ENCODE measurements around the gene MFSD6L.

MFSD6L gene

DNA sequence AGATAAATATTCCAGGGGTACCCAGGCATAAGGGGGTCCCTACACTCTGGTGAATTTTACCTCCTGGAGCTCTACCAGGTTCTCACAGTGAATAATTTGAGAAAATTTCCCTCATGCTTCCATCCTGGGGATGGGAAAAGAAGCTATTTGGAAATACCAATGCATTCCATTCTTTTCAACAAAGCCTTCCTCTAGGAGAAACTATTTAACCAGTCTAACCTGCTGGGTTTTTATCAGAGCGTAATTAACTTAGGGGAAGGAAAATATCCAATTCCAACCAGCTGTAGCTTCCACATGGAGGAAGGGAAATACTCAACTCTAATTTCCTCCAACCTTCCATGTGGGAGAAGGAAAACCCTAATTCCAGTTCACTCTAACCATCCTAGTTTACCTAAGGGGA lies 17.0 kb downstream of the MFSD6L start:
- peaks cover 4% of the 10 kb centered on the region for H3K27me3 ChIP-seq (ENCODE audit: control insufficient read depth, insufficient read depth, low read length)
- peaks cover 5% of the 10 kb centered on the region for H3K4me1 ChIP-seq (ENCODE audit: control insufficient read depth, insufficient read depth, low read length)
- H3K9me3 ChIP-seq (ENCODE audit: control insufficient read depth, low read length): no peaks in the 10 kb centered on the region
- H3K9ac ChIP-seq (ENCODE audit: low read length): no peak overlapping the region
- H3K4me3 ChIP-seq (ENCODE audit: low read length): no peak overlapping the region
- no peaks in the 10 kb centered on the region for H3K36me3 ChIP-seq (ENCODE audit: control insufficient read depth, insufficient read depth, low read length)

DNA sequence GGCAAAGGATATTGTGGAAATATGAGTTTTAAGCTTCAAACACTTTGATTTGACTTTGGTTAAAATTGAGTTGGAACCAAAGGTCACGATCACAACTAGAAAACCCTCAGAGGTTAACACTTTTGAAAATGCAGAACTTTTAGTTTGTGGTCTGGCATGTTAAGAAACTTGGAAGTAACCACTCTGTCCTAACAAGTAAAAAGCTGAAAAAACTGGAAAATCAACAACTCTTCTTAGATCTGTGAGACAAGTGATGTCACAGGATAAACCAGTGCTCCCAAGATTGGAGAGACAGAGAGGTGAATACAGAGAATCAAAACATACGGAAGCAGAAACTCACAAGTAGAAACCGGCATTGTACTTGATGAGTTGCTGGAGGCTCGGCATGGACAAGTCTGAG lies 17.4 kb downstream of the MFSD6L start:
- H3K9me3 ChIP-seq (ENCODE audit: control insufficient read depth, low read length): no peaks in the 10 kb centered on the region
- H3K4me3 ChIP-seq (ENCODE audit: low read length): no peak overlapping the region
- H3K9ac ChIP-seq (ENCODE audit: low read length): no peak overlapping the region
- peaks cover 4% of the 10 kb centered on the region for H3K27me3 ChIP-seq (ENCODE audit: control insufficient read depth, insufficient read depth, low read length)
- H3K4me1 ChIP-seq (ENCODE audit: control insufficient read depth, insufficient read depth, low read length): peaks cover 5% of the 10 kb centered on the region
- no peaks in the 10 kb centered on the region for H3K36me3 ChIP-seq (ENCODE audit: control insufficient read depth, insufficient read depth, low read length)

DNA sequence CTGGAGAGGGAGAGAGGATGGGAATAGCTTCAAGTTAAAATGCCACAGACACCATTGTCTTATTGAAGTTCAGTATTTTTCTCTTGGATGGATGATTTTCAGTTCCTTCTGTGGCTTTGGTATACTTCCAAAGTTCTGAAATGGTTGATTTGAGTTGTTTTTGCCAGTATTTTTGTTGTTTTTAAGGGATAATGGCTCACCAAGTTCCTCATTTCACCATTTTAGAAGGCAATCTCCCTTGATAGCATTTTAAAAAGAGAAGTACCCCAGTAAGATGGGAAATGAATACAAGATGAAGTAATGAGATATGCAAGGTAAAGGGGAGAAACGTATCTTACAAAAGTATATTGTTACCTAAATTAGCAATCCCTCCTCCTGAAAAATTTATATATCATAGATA lies 22.3 kb downstream of the MFSD6L start:
- Histone ChIP-seq H3K36me3 (ENCODE audit: control insufficient read depth, insufficient read depth, low read length) (no peaks in the 10 kb centered on the region), H3K9ac (ENCODE audit: low read length) (no peak overlapping the region), H3K27me3 (ENCODE audit: control insufficient read depth, insufficient read depth, low read length) (no peaks in the 10 kb centered on the region), H3K9me3 (ENCODE audit: control insufficient read depth, low read length) (no peaks in the 10 kb centered on the region), H3K4me3 (ENCODE audit: low read length) (no peak overlapping the region), H3K4me1 (ENCODE audit: control insufficient read depth, insufficient read depth, low read length) (no peaks in the 10 kb centered on the region)

DNA sequence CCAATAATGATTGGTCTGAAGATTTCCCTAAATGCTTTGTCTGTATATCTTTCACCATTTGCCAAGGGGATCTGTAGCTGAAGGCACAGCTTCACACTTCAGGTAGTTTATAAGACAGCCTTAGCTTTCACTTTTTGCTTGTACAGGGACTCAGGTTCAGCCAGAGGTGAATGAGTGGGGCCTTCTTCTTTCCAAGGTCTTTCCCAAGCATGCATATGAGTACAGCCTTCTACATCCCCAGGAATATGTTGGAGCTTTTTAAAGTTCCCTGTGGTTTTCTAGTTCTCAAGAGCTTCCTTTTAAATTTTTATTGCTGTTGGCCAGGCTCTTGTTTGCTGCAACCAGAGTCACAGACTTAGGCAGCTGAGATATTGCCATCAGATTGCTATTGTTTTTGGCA lies 22.9 kb downstream of the MFSD6L start:
- Histone ChIP-seq H3K4me1 (ENCODE audit: control insufficient read depth, insufficient read depth, low read length) (no peaks in the 10 kb centered on the region), H3K27me3 (ENCODE audit: control insufficient read depth, insufficient read depth, low read length) (no peaks in the 10 kb centered on the region), H3K4me3 (ENCODE audit: low read length) (no peak overlapping the region), H3K36me3 (ENCODE audit: control insufficient read depth, insufficient read depth, low read length) (no peaks in the 10 kb centered on the region), H3K9me3 (ENCODE audit: control insufficient read depth, low read length) (no peaks in the 10 kb centered on the region), H3K9ac (ENCODE audit: low read length) (no peak overlapping the region)

DNA sequence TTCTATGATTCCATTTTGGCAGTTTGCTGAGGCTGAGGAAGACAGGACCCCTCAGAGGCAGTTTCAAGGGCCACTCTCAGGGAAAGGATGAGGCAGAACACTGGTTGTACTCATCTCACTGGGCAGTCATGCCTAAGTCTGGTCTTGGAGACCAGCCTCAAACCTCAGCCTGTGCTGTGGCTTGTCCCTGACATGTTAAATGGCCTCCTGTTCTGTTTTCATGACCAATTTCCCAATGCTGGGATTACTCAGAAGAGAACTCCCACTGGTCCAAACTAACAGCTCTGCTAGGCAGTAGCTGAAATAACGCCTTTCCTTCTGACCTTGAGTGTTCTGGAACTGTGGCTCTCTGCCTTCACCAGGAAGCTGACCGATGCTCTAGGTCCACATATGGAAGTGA lies 32.4 kb downstream of the MFSD6L start:
- Histone ChIP-seq H3K4me1 (ENCODE audit: control insufficient read depth, insufficient read depth, low read length) (no peaks in the 10 kb centered on the region), H3K27me3 (ENCODE audit: control insufficient read depth, insufficient read depth, low read length) (peaks cover 3% of the 10 kb centered on the region), H3K9me3 (ENCODE audit: control insufficient read depth, low read length) (no peaks in the 10 kb centered on the region), H3K4me3 (ENCODE audit: low read length) (no peak overlapping the region), H3K36me3 (ENCODE audit: control insufficient read depth, insufficient read depth, low read length) (no peaks in the 10 kb centered on the region), H3K9ac (ENCODE audit: low read length) (no peak overlapping the region)

DNA sequence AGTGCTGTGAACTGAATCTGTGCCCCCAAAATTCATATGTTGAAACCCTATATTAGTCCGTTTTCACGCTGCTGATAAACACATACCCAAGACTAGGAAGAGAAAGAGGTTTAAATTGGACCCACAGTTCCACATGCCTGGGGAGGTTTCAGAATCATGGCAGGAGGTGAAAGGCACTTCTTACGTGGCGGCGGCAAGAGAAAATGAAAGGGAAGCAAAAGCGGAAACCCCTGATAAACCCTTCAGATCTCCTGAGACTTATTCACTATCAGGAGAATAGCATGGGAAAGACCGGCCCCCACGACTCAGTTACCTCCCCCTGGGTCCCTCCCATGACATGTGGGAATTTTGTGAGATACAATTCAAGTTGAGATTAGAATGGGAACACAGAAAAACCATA lies 37.2 kb downstream of the MFSD6L start:
- no peaks in the 10 kb centered on the region for H3K4me1 ChIP-seq (ENCODE audit: control insufficient read depth, insufficient read depth, low read length)
- no peaks in the 10 kb centered on the region for H3K9me3 ChIP-seq (ENCODE audit: control insufficient read depth, low read length)
- H3K27me3 ChIP-seq (ENCODE audit: control insufficient read depth, insufficient read depth, low read length): no peaks in the 10 kb centered on the region
- H3K4me3 ChIP-seq (ENCODE audit: low read length): no peak overlapping the region
- H3K36me3 ChIP-seq (ENCODE audit: control insufficient read depth, insufficient read depth, low read length): no peaks in the 10 kb centered on the region
- H3K9ac ChIP-seq (ENCODE audit: low read length): no peak overlapping the region

DNA sequence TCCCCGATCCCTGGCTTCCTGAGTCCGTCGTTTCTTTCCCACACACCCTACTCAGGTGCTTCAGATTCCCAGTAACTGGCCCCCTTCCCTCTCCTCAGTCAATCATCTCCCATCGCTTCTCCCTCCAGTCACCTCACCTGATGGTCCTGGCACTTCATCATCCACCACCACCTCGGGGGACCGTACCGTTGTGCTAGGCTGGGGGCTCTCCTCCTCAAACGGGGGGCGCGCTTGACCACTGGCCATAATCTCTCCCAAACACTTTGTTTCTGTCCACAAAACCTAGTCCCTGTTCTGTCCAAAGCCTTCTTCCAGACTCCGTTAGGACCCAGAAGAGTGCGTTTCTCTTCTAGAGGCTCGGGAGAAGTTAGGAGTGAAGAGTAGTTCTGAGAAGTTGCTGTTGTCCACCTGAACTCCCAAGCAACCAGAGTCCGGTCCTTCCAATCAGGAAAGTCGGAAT lies 41.0 kb downstream of the MFSD6L start, which contains the start of gene SPDYE4:
SPDYE4 (minus strand) TSS at position 410 of the 460 bp plus-strand sequence; CDS start at position 246, 164 bp downstream.
- no peaks in the 10 kb centered on the region for H3K4me1 ChIP-seq (ENCODE audit: control insufficient read depth, insufficient read depth, low read length)
- H3K4me3 ChIP-seq (ENCODE audit: low read length): no peak within 1 kb of the TSS
- H3K36me3 ChIP-seq (ENCODE audit: control insufficient read depth, insufficient read depth, low read length): no peaks in the 10 kb centered on the region
- no peak within 1 kb of the TSS for H3K9ac ChIP-seq (ENCODE audit: low read length)
- H3K27me3 ChIP-seq (ENCODE audit: control insufficient read depth, insufficient read depth, low read length): no peaks in the 10 kb centered on the region
- H3K9me3 ChIP-seq (ENCODE audit: control insufficient read depth, low read length): no peaks in the 10 kb centered on the region

DNA sequence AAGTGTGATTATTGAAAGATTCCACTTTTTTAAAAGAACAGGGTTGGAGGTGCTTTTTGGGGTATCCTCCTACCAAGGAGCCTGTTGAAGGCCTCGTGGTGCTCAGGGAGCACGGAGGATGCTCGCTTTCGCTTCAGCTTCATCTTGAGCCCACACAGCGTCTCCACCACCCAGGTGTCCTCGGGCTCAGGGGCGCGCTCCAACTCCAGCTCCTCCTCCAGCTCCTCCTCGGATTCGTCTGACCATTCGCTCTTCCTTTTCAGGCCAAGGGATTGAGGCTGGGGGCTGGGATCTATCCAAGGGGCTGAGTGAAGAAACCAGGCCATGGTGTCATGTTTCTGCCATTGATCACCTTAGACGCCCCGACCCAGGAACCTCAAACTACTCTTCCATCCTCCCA lies 42.0 kb downstream of the MFSD6L start:
- Histone ChIP-seq H3K27me3 (ENCODE audit: control insufficient read depth, insufficient read depth, low read length) (no peaks in the 10 kb centered on the region), H3K9ac (ENCODE audit: low read length) (no peak overlapping the region), H3K9me3 (ENCODE audit: control insufficient read depth, low read length) (no peaks in the 10 kb centered on the region), H3K4me3 (ENCODE audit: low read length) (no peak overlapping the region), H3K36me3 (ENCODE audit: control insufficient read depth, insufficient read depth, low read length) (no peaks in the 10 kb centered on the region), H3K4me1 (ENCODE audit: control insufficient read depth, insufficient read depth, low read length) (no peaks in the 10 kb centered on the region)

DNA sequence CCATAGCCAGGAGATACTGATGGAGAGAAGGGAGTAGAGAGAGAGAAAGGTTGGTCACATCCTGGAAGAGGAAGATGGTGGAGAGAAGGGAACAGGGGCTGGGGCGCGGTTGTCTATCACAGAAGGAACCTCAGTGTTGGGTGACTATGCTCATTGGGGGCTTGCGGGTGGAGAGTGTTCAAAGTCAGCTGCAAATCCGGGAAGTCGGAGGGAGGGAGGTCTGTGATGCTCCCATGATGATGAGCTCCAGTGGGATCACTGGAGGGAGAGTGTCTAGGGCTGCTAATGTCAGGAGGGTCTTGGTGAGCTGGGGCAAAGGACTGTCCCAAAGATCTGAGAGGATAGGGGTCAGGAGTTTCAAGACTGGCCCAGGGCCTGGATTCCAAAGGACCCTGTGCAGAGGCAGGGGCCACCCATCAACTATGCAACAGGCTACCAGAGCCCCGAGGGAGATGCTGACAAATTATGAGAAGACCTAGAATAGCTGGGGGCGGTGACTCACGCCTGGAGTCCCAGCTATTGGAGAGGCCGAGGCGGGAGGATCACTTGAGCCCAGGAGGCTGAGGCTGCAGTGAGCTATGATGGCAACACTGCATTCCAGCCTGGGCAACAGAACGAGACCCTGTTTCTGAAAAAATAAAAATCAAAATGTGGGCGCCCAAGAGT lies 43.4 kb downstream of the MFSD6L start:
- H3K36me3 ChIP-seq (ENCODE audit: control insufficient read depth, insufficient read depth, low read length): no peaks in the 10 kb centered on the region
- H3K4me1 ChIP-seq (ENCODE audit: control insufficient read depth, insufficient read depth, low read length): no peaks in the 10 kb centered on the region
- no peak overlapping the region for H3K4me3 ChIP-seq (ENCODE audit: low read length)
- no peaks in the 10 kb centered on the region for H3K9me3 ChIP-seq (ENCODE audit: control insufficient read depth, low read length)
- H3K9ac ChIP-seq (ENCODE audit: low read length): no peak overlapping the region
- H3K27me3 ChIP-seq (ENCODE audit: control insufficient read depth, insufficient read depth, low read length): no peaks in the 10 kb centered on the region

DNA sequence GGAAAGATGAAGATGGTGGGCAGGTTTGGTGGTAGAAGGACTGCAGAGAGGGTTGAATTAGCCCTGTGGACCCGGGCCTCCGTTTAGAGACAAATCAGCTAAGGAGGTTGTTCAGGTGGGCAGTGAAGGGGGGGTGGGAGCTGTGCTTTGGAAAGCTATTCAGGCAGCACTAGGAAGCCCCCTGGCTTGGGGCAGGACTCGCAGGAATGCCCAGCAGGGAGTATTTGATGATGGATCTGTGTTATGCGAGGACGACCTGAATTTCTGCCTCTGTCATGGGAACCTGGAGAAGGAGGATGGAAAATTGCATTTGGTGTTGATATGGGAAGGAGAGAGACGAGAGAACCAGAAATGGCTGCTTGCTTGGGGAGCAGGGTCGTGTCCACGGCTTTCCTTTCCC lies 44.3 kb downstream of the MFSD6L start:
- H3K27me3 ChIP-seq (ENCODE audit: control insufficient read depth, insufficient read depth, low read length): no peaks in the 10 kb centered on the region
- H3K9me3 ChIP-seq (ENCODE audit: control insufficient read depth, low read length): no peaks in the 10 kb centered on the region
- no peak overlapping the region for H3K9ac ChIP-seq (ENCODE audit: low read length)
- H3K4me1 ChIP-seq (ENCODE audit: control insufficient read depth, insufficient read depth, low read length): no peaks in the 10 kb centered on the region
- no peak overlapping the region for H3K4me3 ChIP-seq (ENCODE audit: low read length)
- no peaks in the 10 kb centered on the region for H3K36me3 ChIP-seq (ENCODE audit: control insufficient read depth, insufficient read depth, low read length)

DNA sequence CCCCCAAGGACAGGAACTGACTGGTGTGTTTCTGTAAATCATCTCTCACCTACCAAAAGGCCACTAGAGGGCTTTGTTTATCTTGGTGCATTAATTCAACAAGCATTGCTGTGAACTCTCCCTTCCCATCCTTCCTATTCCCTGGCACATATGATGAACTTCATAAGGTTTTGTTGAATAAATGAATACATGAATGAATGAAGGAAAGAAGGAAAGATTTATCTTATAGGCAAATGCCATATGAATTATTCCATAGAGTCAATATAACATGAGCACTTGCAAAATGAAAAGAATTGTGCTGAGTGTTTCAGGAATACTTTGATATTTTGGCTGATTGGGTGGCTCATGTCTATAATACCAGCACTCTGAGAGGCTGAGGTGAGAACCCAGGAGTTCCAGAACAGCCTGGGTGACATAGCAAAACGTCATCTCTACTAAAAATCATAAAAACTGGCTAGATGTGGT lies 45.2 kb downstream of the MFSD6L start:
- no peaks in the 10 kb centered on the region for H3K9me3 ChIP-seq (ENCODE audit: control insufficient read depth, low read length)
- no peak overlapping the region for H3K9ac ChIP-seq (ENCODE audit: low read length)
- no peaks in the 10 kb centered on the region for H3K4me1 ChIP-seq (ENCODE audit: control insufficient read depth, insufficient read depth, low read length)
- H3K27me3 ChIP-seq (ENCODE audit: control insufficient read depth, insufficient read depth, low read length): no peaks in the 10 kb centered on the region
- no peak overlapping the region for H3K4me3 ChIP-seq (ENCODE audit: low read length)
- no peaks in the 10 kb centered on the region for H3K36me3 ChIP-seq (ENCODE audit: control insufficient read depth, insufficient read depth, low read length)

DNA sequence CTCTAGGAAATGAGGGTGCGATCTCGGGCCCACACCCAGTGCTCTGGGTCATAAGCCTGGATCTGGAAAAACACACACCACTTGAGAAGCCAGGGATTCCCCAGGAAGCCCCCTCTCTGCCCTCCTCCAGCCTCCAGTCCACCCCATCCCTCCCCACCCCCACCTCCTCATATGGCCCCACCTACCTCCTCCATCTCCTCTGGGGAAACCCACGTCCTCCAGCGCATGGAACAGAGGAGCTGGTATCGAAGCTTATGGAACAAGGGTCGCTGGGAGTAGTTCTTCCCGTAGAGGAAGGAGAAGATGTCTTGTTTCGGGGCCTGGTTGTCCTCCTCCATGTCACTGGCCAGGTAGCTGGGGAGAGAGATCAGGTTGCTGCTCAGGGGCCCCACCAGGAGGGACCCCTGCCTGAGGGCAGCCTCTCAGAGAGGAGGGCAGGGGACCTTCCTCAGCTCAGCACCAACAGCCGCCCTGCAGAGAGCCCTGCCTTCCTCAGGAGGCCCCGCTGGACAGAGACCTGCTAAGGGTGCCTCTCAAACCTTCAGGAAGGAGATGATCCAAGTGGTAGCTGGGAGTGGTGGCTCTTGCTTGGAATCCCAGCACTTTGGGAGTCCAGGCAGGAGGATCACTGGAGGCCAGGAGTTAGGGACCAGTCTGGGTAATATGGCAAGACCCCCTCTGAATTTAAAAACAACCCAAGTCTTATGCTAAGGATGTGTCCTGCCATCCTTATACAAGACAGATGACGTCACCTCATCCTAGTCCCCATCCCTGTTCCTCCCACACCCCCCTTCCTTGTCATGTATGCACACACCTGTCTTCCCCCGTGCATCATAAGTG lies 45.8 kb downstream of the MFSD6L start:
- H3K4me3 ChIP-seq (ENCODE audit: low read length): no peak overlapping the region
- no peaks in the 10 kb centered on the region for H3K36me3 ChIP-seq (ENCODE audit: control insufficient read depth, insufficient read depth, low read length)
- no peaks in the 10 kb centered on the region for H3K9me3 ChIP-seq (ENCODE audit: control insufficient read depth, low read length)
- H3K9ac ChIP-seq (ENCODE audit: low read length): no peak overlapping the region
- H3K4me1 ChIP-seq (ENCODE audit: control insufficient read depth, insufficient read depth, low read length): no peaks in the 10 kb centered on the region
- H3K27me3 ChIP-seq (ENCODE audit: control insufficient read depth, insufficient read depth, low read length): no peaks in the 10 kb centered on the region

Data from mucosa of stomach (tissue), 1 donor.